GM12878 (cell line): ENCODE data around the gene SLC17A6. TPM values are rescaled to one million over a fixed set of nuclear protein-coding genes. Genes with fewer than 3 reads are reported as not detected.
A peak's percentile ranks its signal among the peaks of the same experiment; 100 is the strongest.

Source experiments
- ATAC-seq: fragments of 200-7000 bp; cut with Tn5 transposase; 3 replicates; pipeline ENCODE4 v1.9.1; 2020; ENCODE audit warnings: mild to moderate bottlenecking, moderate library complexity
- BruUV-seq: library from RNA; stranded (reverse); fragments of 400-500 nt; replicated peaks from 2 replicates; lab custom pipeline; 2021; lab: Mats Ljungman, UMichigan
- CTCF ChIA-PET: fragments of 300-600 bp; sonication (Branson Sonifier 250); formaldehyde crosslinking; extraction: SDS; loops from one replicate; lab custom pipeline; 2021; ENCODE audit warnings: inconsistent platforms; lab: Yijun Ruan, JAX
- POLR2A ChIA-PET: fragments of 350-600 bp; formaldehyde crosslinking; extraction: SDS; loops from one replicate; lab custom pipeline; 2021; ENCODE audit warnings: inconsistent platforms; lab: Charles Lee
- RAD21 ChIA-PET: fragments of 300-600 bp; sonication (Branson Sonifier 250); formaldehyde crosslinking; loops from one replicate; lab custom pipeline; 2023; ENCODE audit warnings: antibody characterized with exemption; ENCODE audit not compliant: unreplicated experiment; lab: Charles Lee
- SMC1A ChIA-PET: fragments of 300-600 bp; sonication (Branson Sonifier 250); formaldehyde crosslinking; loops from one replicate; lab custom pipeline; 2023; ENCODE audit not compliant: unreplicated experiment, uncharacterized antibody; lab: Charles Lee
- DNase-seq: peaks from one replicate; pipeline ENCODE4 v3.0.0-alpha.2; 2011; ENCODE audit warnings: low read depth, low spot score
- FAIRE-seq: peaks from 3 replicates; lab custom pipeline; 2011; peaks lifted over from hg19 to GRCh38; lab: Jason Lieb, UNC
- H2AFZ ChIP-seq: 2 replicates; pipeline ENCODE4 v1.6.0; 2011; ENCODE audit warnings: low read depth, low read length, control low read depth; ENCODE audit not compliant: control insufficient read depth
- H3K27ac ChIP-seq: 2 replicates; pipeline ENCODE4 v1.5.1; 2011; ENCODE audit warnings: control low read depth; ENCODE audit not compliant: control insufficient read depth, insufficient read depth
- H3K27me3 ChIP-seq, 2 experiments: replicated peaks in 1 of 2; 2 replicates each; pipeline versions ENCODE4 v1.6.0 to v1.6.1; 2011; ENCODE audit warnings: low read length in 1 of 2; ENCODE audit not compliant: control insufficient read depth in 2 of 2, insufficient read depth in 2 of 2
- H3K36me3 ChIP-seq, 2 experiments: 2 replicates each; pipeline ENCODE4 v1.5.1; 2011; ENCODE audit warnings: low read length in 1 of 2; ENCODE audit not compliant: control insufficient read depth in 2 of 2, insufficient read depth in 2 of 2
- H3K4me1 ChIP-seq: 2 replicates; pipeline ENCODE4 v1.6.1; 2011; ENCODE audit warnings: mild to moderate bottlenecking, low read length, moderate library complexity, mixed read lengths; ENCODE audit not compliant: control insufficient read depth, insufficient read depth
- H3K4me2 ChIP-seq: 2 replicates; pipeline ENCODE4 v1.6.0; 2011; ENCODE audit warnings: control low read depth; ENCODE audit not compliant: control insufficient read depth, insufficient read depth
- H3K4me3 ChIP-seq: fragments of 200-600 bp; sonication (generic); 2 replicates; pipeline ENCODE4 v1.5.1; 2016
- H3K79me2 ChIP-seq: 2 replicates; pipeline ENCODE4 v1.6.0; 2011; ENCODE audit warnings: low read length; ENCODE audit not compliant: control insufficient read depth, insufficient read depth
- H3K9ac ChIP-seq: 2 replicates; pipeline ENCODE4 v1.8.0; 2011; ENCODE audit warnings: low read length, control low read depth, mixed read lengths; ENCODE audit not compliant: control insufficient read depth, insufficient read depth
- H3K9me3 ChIP-seq: replicated peaks from 3 replicates; pipeline ENCODE4 v1.5.1; 2011; ENCODE audit warnings: mild to moderate bottlenecking, low read length; ENCODE audit not compliant: control insufficient read depth, insufficient read depth
- H4K20me1 ChIP-seq: 2 replicates; pipeline ENCODE4 v1.6.0; 2011; ENCODE audit not compliant: control insufficient read depth, insufficient read depth
- BCLAF1 ChIP-seq: fragments of 450-650 bp; IDR thresholded peaks from 2 replicates; pipeline ENCODE4 v1.6.1; 2017; ENCODE audit warnings: antibody characterized with exemption, mild to moderate bottlenecking, moderate library complexity
- CREB1 ChIP-seq: IDR thresholded peaks from 2 replicates; pipeline ENCODE4 v1.6.1; 2012; ENCODE audit warnings: low read depth, mild to moderate bottlenecking, inconsistent platforms
- MYC ChIP-seq: IDR thresholded peaks from 2 replicates; pipeline ENCODE4 v1.6.1; 2011; ENCODE audit warnings: mild to moderate bottlenecking, low read length, moderate library complexity, inconsistent platforms; ENCODE audit not compliant: insufficient read depth, insufficient replicate concordance, insufficient read length, severe bottlenecking
- RCOR1 ChIP-seq: conservative IDR thresholded peaks from 2 replicates; pipeline ENCODE4 v1.6.1; 2012; ENCODE audit warnings: low read depth, low read length, improper control_type of control experiment
- WGBS: methylation state at CpG from one replicate; pipeline ENCODE4 v1.1.6; 2016; ENCODE audit warnings: low lambda C conversion rate; ENCODE audit not compliant: insufficient replicate concordance, insufficient coverage; ENCODE audit errors: missing lambda C conversion rate; 5-methylcytosine and 5-hydroxymethylcytosine counted together
- in situ Hi-C: fragments of 300-500 bp; cut with MboI; formaldehyde crosslinking; loops from 9 replicates; pipeline ENCODE4 v1.14.3; 2018; ENCODE audit warnings: mixed read lengths
- intact Hi-C: fragments of 100-400 bp; cut with micrococcal nuclease; formaldehyde crosslinking; loops from one replicate; pipeline ENCODE4 v1.14.2; 2022; ENCODE audit not compliant: unreplicated experiment
- polyA plus RNA-seq, 11 experiments: library from polyadenylated mRNA; depleted of rRNA in 4 of 11; unstranded in 6 of 11; stranded (reverse) in 5 of 11; fragments of >200 nt; fragmentation: Nextera tagmentation in 4 of 11; fragmentation: Illumina TruSeq in 1 of 11; extraction: Ambion mirVana in 4 of 11; extraction: Trizol in 1 of 11; gene quantifications; 1 replicate in 1 of 11; 2 replicates in 10 of 11; pipeline versions ENCODE4 v1.2.1 to v1.2.3, GENCODE V29; 2011 to 2016; ENCODE audit warnings: inconsistent platforms in 2 of 11, missing spikeins in 2 of 11, low read depth in 1 of 11
- total RNA-seq, 4 experiments: library from RNA; depleted of rRNA in 3 of 4; stranded (reverse); fragments of >200 nt in 3 of 4; fragmentation: Illumina TruSeq in 1 of 4; extraction: Trizol in 1 of 4; gene quantifications; 2 replicates each; pipeline versions ENCODE4 v1.2.1 to v1.2.3, GENCODE V29; 2013 to 2021

The SLC17A6 gene
- total and polyA plus RNA-seq, 10 of the 15 experiments (the other 5 are each of a cell fraction or from before 2014, with no cell fraction given), result not detected

DNA sequence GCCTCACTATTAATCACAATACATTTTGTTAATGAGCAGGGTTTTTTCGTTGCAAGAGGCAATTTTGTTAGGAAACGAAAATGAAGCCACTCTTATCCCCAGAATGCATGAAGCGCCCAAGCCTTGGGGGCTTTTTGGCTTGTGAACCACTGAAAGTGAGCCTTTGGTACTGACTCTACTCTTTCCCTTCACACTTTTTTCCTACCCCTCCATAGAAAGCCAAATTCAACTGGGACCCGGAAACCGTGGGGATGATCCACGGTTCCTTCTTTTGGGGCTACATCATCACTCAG, 4.8 kb downstream of the SLC17A6 start:
- H3K79me2 ChIP-seq, result no peaks in the 10 kb centered on the region
- RAD21 ChIA-PET, result no interaction called here
- no peak overlapping the region for H3K4me3 ChIP-seq
- H3K9me3 ChIP-seq, result no peaks in the 10 kb centered on the region
- no peak overlapping the region for H2AFZ ChIP-seq
- H4K20me1 ChIP-seq, result no peaks in the 10 kb centered on the region
- POLR2A ChIA-PET, result no interaction called here
- SMC1A ChIA-PET, result no interaction called here
- H3K27ac ChIP-seq, result no peak overlapping the region
- CTCF ChIA-PET, result no interaction called here
- DNase-seq (no peak), ATAC-seq (no peak), FAIRE-seq (no peak)
- no peak overlapping the region for H3K9ac ChIP-seq
- no peaks in the 10 kb centered on the region for H3K36me3 ChIP-seq
- WGBS, result 9% methylated on average over 6 of the region's 6 CpGs
- H3K4me2 ChIP-seq, result peak overlapping the region; percentile 30; the same call in 1 of the 2 replicates
- no TSS peak for BruUV-seq
- no peak for TF ChIP-seq BCLAF1
- TF ChIP-seq RCOR1, result no peak
- TF ChIP-seq MYC, result no peak
- TF ChIP-seq CREB1, result no peak
- H3K4me1 ChIP-seq, result no peaks in the 10 kb centered on the region
- H3K27me3 ChIP-seq, result peaks cover 22 to 34% of the 10 kb centered on the region in 2 experiments
- in situ Hi-C loops (no loop called here), intact Hi-C loops (no loop called here)
